Neural progenitor cell (in vitro differentiated cells): ENCODE data around the gene CDS1. TPM values are rescaled to one million over a fixed set of nuclear protein-coding genes. Genes with fewer than 3 reads are reported as not detected.

Experiments
- DNase-seq: peaks from one replicate; pipeline ENCODE4 v3.0.0-alpha.2; 2016; ENCODE audit warnings: low spot score
- H2AFZ ChIP-seq: fragments of 200-600 bp; sonication (generic); replicated peaks from 2 replicates; pipeline ENCODE4 v1.6.1; 2016; ENCODE audit warnings: antibody characterized with exemption
- H3F3A ChIP-seq: fragments of 200-600 bp; sonication (generic); 2 replicates; pipeline ENCODE4 v1.6.1; 2016; ENCODE audit warnings: antibody characterized with exemption, low read depth
- H3K27ac ChIP-seq: fragments of 200-600 bp; sonication (generic); 2 replicates; pipeline ENCODE4 v1.5.1; 2016; ENCODE audit warnings: mild to moderate bottlenecking
- H3K27me3 ChIP-seq: fragments of 200-600 bp; sonication (generic); 2 replicates; pipeline ENCODE4 v1.6.1; 2016; ENCODE audit warnings: mild to moderate bottlenecking, moderate library complexity
- H3K36me3 ChIP-seq: fragments of 200-600 bp; sonication (generic); 2 replicates; pipeline ENCODE4 v1.5.1; 2016
- H3K4me1 ChIP-seq: fragments of 200-600 bp; sonication (generic); 2 replicates; pipeline ENCODE4 v1.6.1; 2016; ENCODE audit warnings: mixed run types
- H3K4me2 ChIP-seq: fragments of 200-600 bp; sonication (generic); 2 replicates; pipeline ENCODE4 v1.6.1; 2016
- H3K4me3 ChIP-seq: fragments of 200-600 bp; sonication (generic); 2 replicates; pipeline ENCODE4 v1.5.1; 2016
- H3K79me2 ChIP-seq: fragments of 200-600 bp; sonication (generic); 2 replicates; pipeline ENCODE4 v1.6.1; 2016; ENCODE audit warnings: low read depth
- H3K9ac ChIP-seq: fragments of 200-600 bp; sonication (generic); 2 replicates; pipeline ENCODE4 v1.6.1; 2016
- H3K9me3 ChIP-seq: fragments of 200-600 bp; sonication (generic); 2 replicates; pipeline ENCODE4 v1.5.1; 2016; ENCODE audit warnings: low read depth
- H4K20me1 ChIP-seq: fragments of 200-600 bp; sonication (generic); 2 replicates; pipeline ENCODE4 v1.6.1; 2016; ENCODE audit warnings: low read depth
- H3K27ac Mint-ChIP-seq: 3 replicates; pipeline ENCODE4 v1.8.0; 2021; ENCODE audit warnings: mixed read lengths
- H3K27me3 Mint-ChIP-seq: 2 replicates; pipeline ENCODE4 v1.8.0; 2022; ENCODE audit warnings: low read depth, mild to moderate bottlenecking, inconsistent platforms, moderate library complexity, mixed read lengths; ENCODE audit not compliant: insufficient read depth
- H3K36me3 Mint-ChIP-seq: 3 replicates; pipeline ENCODE4 v1.8.0; 2021; ENCODE audit warnings: mixed read lengths
- H3K4me1 Mint-ChIP-seq: 3 replicates; pipeline ENCODE4 v1.8.0; 2021; ENCODE audit warnings: mixed read lengths
- H3K4me3 Mint-ChIP-seq: 3 replicates; pipeline ENCODE4 v1.8.0; 2021; ENCODE audit warnings: mild to moderate bottlenecking, moderate library complexity, mixed read lengths
- H3K9me3 Mint-ChIP-seq: 3 replicates; pipeline ENCODE4 v1.8.0; 2020; ENCODE audit warnings: mixed read lengths
- CTCF ChIP-seq: fragments of 200-600 bp; sonication (generic); IDR thresholded peaks from 2 replicates; pipeline ENCODE4 v1.5.1; 2017; ENCODE audit warnings: antibody characterized with exemption, mild to moderate bottlenecking
- EZH2 ChIP-seq: fragments of 200-600 bp; sonication (generic); IDR thresholded peaks from 2 replicates; pipeline ENCODE4 v1.6.1; 2017; ENCODE audit warnings: antibody characterized with exemption, mild to moderate bottlenecking, moderate library complexity
- EZH2phosphoT487 ChIP-seq: fragments of 200-600 bp; sonication (generic); IDR thresholded peaks from 2 replicates; pipeline ENCODE4 v1.6.1; 2017; ENCODE audit warnings: antibody characterized with exemption
- total RNA-seq: library from RNA; depleted of rRNA; stranded (reverse); fragments of >200 nt; gene quantifications from 2 replicates; pipeline ENCODE4 v1.2.3, GENCODE V29; 2015; ENCODE audit warnings: low replicate concordance

CDS1 gene
- total RNA-seq, 1 donor from 2014 or later, result 2.8 TPM

- TF ChIP-seq EZH2 (no peak), CTCF (no peak), EZH2phosphoT487 (no peak)
- DNase-seq, result no peak
- Mint-ChIP-seq H3K27ac (no peak overlapping the region), H3K36me3 (no peaks in the 10 kb centered on the region), H3K27me3 (peaks cover 3% of the 10 kb centered on the region), H3K9me3 (no peaks in the 10 kb centered on the region), H3K4me3 (no peak overlapping the region), H3K4me1 (peaks cover 8% of the 10 kb centered on the region)
- H3K4me1 ChIP-seq, result peaks cover 6% of the 10 kb centered on the region
- no peaks in the 10 kb centered on the region for H4K20me1 ChIP-seq
- peaks cover 3% of the 10 kb centered on the region for H3F3A ChIP-seq
- no peaks in the 10 kb centered on the region for H3K79me2 ChIP-seq
- no peak overlapping the region for H3K4me3 ChIP-seq
- no peak overlapping the region for H3K27ac ChIP-seq
- no peaks in the 10 kb centered on the region for H3K9me3 ChIP-seq
- no peak overlapping the region for H3K9ac ChIP-seq
- H2AFZ ChIP-seq, result no peak overlapping the region
- H3K27me3 ChIP-seq, result no peaks in the 10 kb centered on the region
- no peak overlapping the region for H3K4me2 ChIP-seq
- H3K36me3 ChIP-seq, result no peaks in the 10 kb centered on the region
These were observed 9.4 kb upstream of the CDS1 start for GRCh38 chr4:84573385-84574068.

DNA sequence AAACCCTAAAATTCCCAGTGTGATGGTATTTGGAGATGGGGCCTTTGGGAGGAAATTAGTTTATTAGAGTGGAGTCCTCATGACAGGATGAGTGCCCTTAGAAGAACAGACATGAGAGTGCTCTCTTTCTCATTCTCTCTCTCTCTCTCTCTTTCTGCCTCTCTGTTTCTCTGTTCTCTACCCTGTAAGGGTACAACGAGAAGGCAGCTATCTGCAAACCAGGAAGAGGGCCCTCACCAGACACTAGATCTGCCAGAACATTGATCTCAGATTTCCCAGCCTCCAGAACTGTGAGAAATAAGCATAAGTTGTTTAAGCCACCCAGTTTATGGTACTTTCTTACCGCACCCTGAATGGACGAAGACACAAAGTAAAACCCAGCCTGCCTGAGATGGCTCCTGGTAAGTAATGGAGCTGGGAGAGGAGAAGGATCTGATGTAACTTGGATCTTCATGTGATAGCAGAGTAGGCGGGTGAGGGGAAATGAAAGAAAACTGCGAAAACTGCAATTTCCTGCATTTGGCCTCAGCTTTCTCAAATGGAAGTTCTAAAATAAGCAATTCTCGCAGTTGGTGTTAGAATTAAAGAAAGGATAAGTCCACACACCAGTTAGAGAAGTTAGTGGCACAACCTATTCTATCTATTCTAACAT lies 8.7 kb upstream of the CDS1 start:
- Mint-ChIP-seq H3K27me3 (no peaks in the 10 kb centered on the region), H3K4me3 (no peak overlapping the region), H3K36me3 (no peaks in the 10 kb centered on the region), H3K4me1 (peaks cover 10% of the 10 kb centered on the region), H3K9me3 (no peaks in the 10 kb centered on the region), H3K27ac (no peak overlapping the region)
- Histone ChIP-seq H3K27ac (no peak overlapping the region), H3K4me1 (peaks cover 5% of the 10 kb centered on the region), H3K9me3 (no peaks in the 10 kb centered on the region), H3K79me2 (no peaks in the 10 kb centered on the region), H3K4me3 (no peak overlapping the region), H3F3A (peaks cover 3% of the 10 kb centered on the region), H3K4me2 (no peak overlapping the region), H4K20me1 (no peaks in the 10 kb centered on the region), H3K27me3 (no peaks in the 10 kb centered on the region), H3K36me3 (no peaks in the 10 kb centered on the region), H3K9ac (no peak overlapping the region), H2AFZ (peak overlapping the region; percentile 11)
- TF ChIP-seq EZH2, result no peak
- TF ChIP-seq EZH2phosphoT487, result no peak
- TF ChIP-seq CTCF, result no peak
- no peak for DNase-seq

- Mint-ChIP-seq H3K9me3 (no peaks in the 10 kb centered on the region), H3K36me3 (no peaks in the 10 kb centered on the region), H3K4me1 (peaks cover 34% of the 10 kb centered on the region), H3K27ac (peak overlapping the region; percentile 98), H3K27me3 (peaks cover 9% of the 10 kb centered on the region), H3K4me3 (no peak overlapping the region)
- H4K20me1 ChIP-seq, result peaks cover 7% of the 10 kb centered on the region
- H3K9ac ChIP-seq, result no peak overlapping the region
- H3K4me1 ChIP-seq, result peaks cover 18% of the 10 kb centered on the region
- TF ChIP-seq CTCF (peak; percentile 70), EZH2phosphoT487 (no peak)
- peak; percentile 50 for DNase-seq
- no peak overlapping the region for H3K27ac ChIP-seq
- H3K4me2 ChIP-seq, result peak overlapping the region; percentile 32
- H3K36me3 ChIP-seq, result no peaks in the 10 kb centered on the region
- no peak overlapping the region for H3K4me3 ChIP-seq
- no peaks in the 10 kb centered on the region for H3K9me3 ChIP-seq
- no peaks in the 10 kb centered on the region for H3K79me2 ChIP-seq
- H3F3A ChIP-seq, result peaks cover 19% of the 10 kb centered on the region
- peaks cover 30% of the 10 kb centered on the region for H3K27me3 ChIP-seq
- H2AFZ ChIP-seq, result no peak overlapping the region
These were observed 4.2 kb upstream of the CDS1 start for GRCh38 chr4:84578540-84579402.
